ENCODE data around the gene VAMP5. TPM values are rescaled to one million over a fixed set of nuclear protein-coding genes. Genes with fewer than 3 reads are reported as not detected.
A peak's percentile ranks its signal among the peaks of the same experiment; 100 is the strongest.

VAMP5 gene
- total RNA-seq, 1 donor from 2014 or later: 1.5 TPM

- H3K4me3 Mint-ChIP-seq: no peak overlapping the region
- TF ChIP-seq CTCF (conservative IDR thresholded peaks at IDR 0.05): no peak
- DNase-seq (ENCODE audit: low read depth, low spot score): no peak
- no peak overlapping the region for H3K27ac Mint-ChIP-seq (ENCODE audit: unreplicated experiment)
- no peaks in the 10 kb centered on the region for H3K9me3 Mint-ChIP-seq
- peaks cover 34% of the 10 kb centered on the region for H3K4me1 Mint-ChIP-seq
- H3K36me3 Mint-ChIP-seq (ENCODE audit: low read depth): no peaks in the 10 kb centered on the region
- peaks cover 10% of the 10 kb centered on the region for H3K27me3 Mint-ChIP-seq (ENCODE audit: low read depth)
Observed at GRCh38 chr2:85583667-85584353, 421 bp upstream of the VAMP5 start.

- DNase-seq (ENCODE audit: low read depth, low spot score): no peak
- Mint-ChIP-seq H3K27me3 (ENCODE audit: low read depth) (peaks cover 5% of the 10 kb centered on the region), H3K9me3 (no peaks in the 10 kb centered on the region), H3K36me3 (ENCODE audit: low read depth) (no peaks in the 10 kb centered on the region), H3K27ac (ENCODE audit: unreplicated experiment) (no peak overlapping the region), H3K4me3 (no peak overlapping the region), H3K4me1 (peaks cover 24% of the 10 kb centered on the region)
- TF ChIP-seq CTCF (conservative IDR thresholded peaks at IDR 0.05): no peak
Observed at GRCh38 chr2:85584857-85585780, 888 bp downstream of the VAMP5 start.

DNA sequence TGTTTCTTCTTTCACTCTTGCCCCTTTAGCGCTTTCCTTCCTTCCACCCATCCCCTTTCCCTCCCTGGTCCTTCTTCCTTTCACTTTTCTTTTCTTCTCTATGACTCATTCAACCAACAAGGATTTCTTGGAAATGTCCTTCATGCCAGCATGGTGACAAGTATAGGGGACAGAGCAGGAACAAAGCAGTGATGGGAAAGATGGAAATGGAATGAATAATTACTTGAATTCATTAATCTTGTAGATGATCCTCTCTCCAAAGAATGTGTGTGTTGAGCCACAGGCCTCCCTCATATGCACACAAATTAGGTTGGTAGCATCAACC is 1.5 kb downstream of the VAMP5 start:
- DNase-seq (ENCODE audit: low read depth, low spot score): no peak
- Mint-ChIP-seq H3K27ac (ENCODE audit: unreplicated experiment) (no peak overlapping the region), H3K9me3 (no peaks in the 10 kb centered on the region), H3K4me1 (peaks cover 24% of the 10 kb centered on the region), H3K27me3 (ENCODE audit: low read depth) (peaks cover 5% of the 10 kb centered on the region), H3K4me3 (no peak overlapping the region), H3K36me3 (ENCODE audit: low read depth) (no peaks in the 10 kb centered on the region)
- no peak for TF ChIP-seq CTCF (conservative IDR thresholded peaks at IDR 0.05)

- Mint-ChIP-seq H3K4me3 (no peak overlapping the region), H3K27ac (ENCODE audit: unreplicated experiment) (peak overlapping the region; percentile 45), H3K27me3 (ENCODE audit: low read depth) (peaks cover 3% of the 10 kb centered on the region), H3K4me1 (peaks cover 20% of the 10 kb centered on the region), H3K9me3 (no peaks in the 10 kb centered on the region), H3K36me3 (ENCODE audit: low read depth) (no peaks in the 10 kb centered on the region)
- DNase-seq (ENCODE audit: low read depth, low spot score): no peak
- TF ChIP-seq CTCF (conservative IDR thresholded peaks at IDR 0.05): no peak
Observed at GRCh38 chr2:85588236-85588635, 4.0 kb downstream of the VAMP5 start.

DNA sequence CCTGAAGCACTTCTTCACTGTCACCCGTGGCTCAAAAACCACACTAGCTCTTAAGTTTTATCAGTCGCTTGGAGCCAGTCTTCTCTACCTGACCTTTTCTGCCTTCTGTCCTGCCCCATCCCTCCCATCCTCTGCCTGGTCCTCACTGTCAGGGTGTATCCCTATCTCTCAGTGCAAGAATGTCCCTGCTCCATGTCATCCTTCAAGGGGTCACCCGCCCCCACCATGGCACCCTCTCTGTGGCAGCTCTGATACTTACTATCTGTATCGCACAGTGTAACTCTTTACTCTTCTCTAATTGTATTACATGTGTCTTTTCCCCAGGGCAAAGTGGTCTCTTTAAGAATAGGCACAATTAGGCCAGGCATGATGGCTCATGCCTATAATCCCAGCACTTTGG is 4.4 kb downstream of the VAMP5 start:
- Mint-ChIP-seq H3K27ac (ENCODE audit: unreplicated experiment) (peak overlapping the region; percentile 45), H3K36me3 (ENCODE audit: low read depth) (no peaks in the 10 kb centered on the region), H3K4me3 (no peak overlapping the region), H3K9me3 (no peaks in the 10 kb centered on the region), H3K4me1 (peaks cover 20% of the 10 kb centered on the region), H3K27me3 (ENCODE audit: low read depth) (peaks cover 3% of the 10 kb centered on the region)
- no peak for DNase-seq (ENCODE audit: low read depth, low spot score)
- TF ChIP-seq CTCF (conservative IDR thresholded peaks at IDR 0.05): no peak
